Spleen (tissue), 7 donors: ENCODE measurements around the gene SLC8B1.

Experiments
- CTCF ChIP-seq, 11 experiments: fragments of 200-600 bp in 7 of 11; fragments of 450-650 bp in 4 of 11; sonication (generic) in 4 of 11; IDR thresholded peaks in 8 of 11; conservative IDR thresholded peaks in 3 of 11; 1 replicate in 7 of 11; 2 replicates in 4 of 11; pipeline versions ENCODE4 v1.4.0 to v1.8.0; 2016 to 2021; ENCODE audit warnings: antibody characterized with exemption in 11 of 11, inconsistent platforms in 4 of 11, mild to moderate bottlenecking in 1 of 11
- POLR2A ChIP-seq, 3 donors: fragments of 450-650 bp; IDR thresholded peaks; one replicate each; pipeline ENCODE4 v1.5.1; 2017; ENCODE audit warnings: antibody characterized with exemption in 3 of 3, mild to moderate bottlenecking in 1 of 3
- donor health status: DM: no; HTN: no; CAD: no; lungs with moderate emphysema.
- donor health status: DM: no; HTN: no; CAD: no.
- donor health status: DM: no; HTN: no; CAD: no.

- TF ChIP-seq POLR2A (IDR thresholded peaks at IDR 0.05) (no peak), CTCF (IDR thresholded peaks at IDR 0.05 in 8 of 11, conservative IDR thresholded peaks at IDR 0.05 in 3 of 11) (no peak)
Observed at GRCh38 chr12:113374823-113375428, 40.0 kb upstream of the SLC8B1 start.
